H1 (cell line): ENCODE results near the gene PACS1. TPM values are rescaled to one million over a fixed set of nuclear protein-coding genes. Genes with fewer than 3 reads are reported as not detected.

Experiments used
- CTCF ChIA-PET: fragments of 300-600 bp; sonication (Branson Sonifier 250); formaldehyde crosslinking; loops from one replicate; lab custom pipeline; 2021; ENCODE audit not compliant: partially characterized antibody; lab: Charles Lee
- POLR2A ChIA-PET: fragments of 300-600 bp; sonication (Branson Sonifier 250); formaldehyde crosslinking; loops from one replicate; lab custom pipeline; 2021; ENCODE audit warnings: inconsistent platforms; ENCODE audit not compliant: partially characterized antibody; lab: Charles Lee
- DNase-seq, 2 experiments: peaks; one replicate each; pipeline versions ENCODE4 v3.0.0 to v3.0.0-alpha.2; 2010 to 2022; ENCODE audit warnings: low spot score in 2 of 2, low read depth in 1 of 2, mixed read lengths in 1 of 2
- FAIRE-seq: peaks from 2 replicates; lab custom pipeline; 2011; peaks lifted over from hg19 to GRCh38; lab: Jason Lieb, UNC
- H2AFZ ChIP-seq: 2 replicates; pipeline ENCODE4 v1.8.1; 2012; ENCODE audit warnings: low read length, inconsistent platforms
- H2AK5ac ChIP-seq: 2 replicates; pipeline ENCODE4 v1.6.1; 2013; ENCODE audit warnings: low read depth, low read length
- H2BK120ac ChIP-seq: replicated peaks from 2 replicates; pipeline ENCODE3; 2013; ENCODE audit warnings: low read depth, low read length, inconsistent platforms
- H2BK12ac ChIP-seq: 2 replicates; pipeline ENCODE4 v1.6.1; 2013; ENCODE audit warnings: low read depth, low read length
- H2BK15ac ChIP-seq: 2 replicates; pipeline ENCODE4 v1.6.1; 2013; ENCODE audit warnings: low read length
- H2BK20ac ChIP-seq: 2 replicates; pipeline ENCODE4 v1.6.1; 2013; ENCODE audit warnings: low read length
- H2BK5ac ChIP-seq: 2 replicates; pipeline ENCODE4 v1.6.1; 2013; ENCODE audit warnings: low read depth, low read length
- H3K14ac ChIP-seq: 2 replicates; pipeline ENCODE4 v1.6.1; 2013; ENCODE audit warnings: inconsistent platforms; ENCODE audit not compliant: insufficient read length
- H3K18ac ChIP-seq: 2 replicates; pipeline ENCODE4 v1.6.1; 2013; ENCODE audit warnings: low read length; ENCODE audit errors: extremely low read depth
- H3K23ac ChIP-seq: 2 replicates; pipeline ENCODE4 v1.6.1; 2013; ENCODE audit warnings: inconsistent platforms; ENCODE audit not compliant: insufficient read length
- H3K23me2 ChIP-seq: 2 replicates; pipeline ENCODE4 v1.6.1; 2013; ENCODE audit warnings: low read depth, low read length
- H3K27ac ChIP-seq: 2 replicates; pipeline ENCODE4 v1.6.1; 2011; ENCODE audit warnings: low read depth, low read length, inconsistent platforms
- H3K27me3 ChIP-seq, 4 experiments: replicated peaks in 1 of 4; 1 replicate in 1 of 4; 2 replicates in 3 of 4; pipeline versions ENCODE4 v1.6.1 to v1.8.1; 2011 to 2013; ENCODE audit warnings: low read length in 3 of 4, mild to moderate bottlenecking in 3 of 4, inconsistent platforms in 2 of 4, mixed read lengths in 2 of 4, moderate library complexity in 1 of 4; ENCODE audit not compliant: control insufficient read depth in 3 of 4, insufficient read depth in 3 of 4; ENCODE audit errors: extremely low read depth in 1 of 4
- H3K36me3 ChIP-seq, 4 experiments: 2 replicates each; pipeline versions ENCODE4 v1.6.1 to v1.8.1; 2011 to 2013; ENCODE audit warnings: mild to moderate bottlenecking in 4 of 4, low read length in 3 of 4, moderate library complexity in 2 of 4, control low read depth in 1 of 4, inconsistent platforms in 1 of 4; ENCODE audit not compliant: insufficient read depth in 4 of 4, control insufficient read depth in 2 of 4
- H3K4ac ChIP-seq: replicated peaks from 2 replicates; pipeline ENCODE3; 2013; ENCODE audit warnings: low read length, low read depth, mixed read lengths, inconsistent platforms; ENCODE audit not compliant: insufficient read length
- H3K4me1 ChIP-seq, 4 experiments: replicated peaks in 1 of 4; 1 replicate in 1 of 4; 2 replicates in 3 of 4; pipeline versions ENCODE4 v1.6.1 to v1.8.1; 2011 to 2013; ENCODE audit warnings: low read length in 3 of 4, inconsistent platforms in 2 of 4, mixed read lengths in 1 of 4; ENCODE audit not compliant: insufficient read depth in 4 of 4, control insufficient read depth in 3 of 4
- H3K4me2 ChIP-seq, 2 experiments: 2 replicates each; pipeline versions ENCODE4 v1.6.1 to v1.8.1; 2011 to 2013; ENCODE audit warnings: low read depth in 2 of 2, low read length in 2 of 2, control low read depth in 1 of 2, inconsistent platforms in 1 of 2, mild to moderate bottlenecking in 1 of 2; ENCODE audit not compliant: insufficient read depth in 1 of 2
- H3K4me3 ChIP-seq, 4 experiments: fragments of 200-600, 300-600 bp in 1 of 4; sonication (generic), shearing (Covaris generic), sonication (Bioruptor Twin) in 1 of 4; 2 replicates each; pipeline versions ENCODE4 v1.5.1 to v1.8.1; 2011 to 2016; ENCODE audit warnings: low read length in 4 of 4, low read depth in 3 of 4, control low read depth in 2 of 4, inconsistent platforms in 2 of 4, mild to moderate bottlenecking in 2 of 4, mixed read lengths in 1 of 4, moderate library complexity in 1 of 4; ENCODE audit not compliant: insufficient read depth in 2 of 4; ENCODE audit errors: extremely low read depth in 1 of 4
- H3K56ac ChIP-seq: replicated peaks from 2 replicates; pipeline ENCODE3; 2013; ENCODE audit warnings: low read depth, mild to moderate bottlenecking, mixed read lengths, low read length, inconsistent platforms; ENCODE audit not compliant: insufficient read length
- H3K79me1 ChIP-seq: 2 replicates; pipeline ENCODE4 v1.6.1; 2013; ENCODE audit warnings: low read depth, low read length, control low read depth
- H3K79me2 ChIP-seq, 2 experiments: 2 replicates each; pipeline versions ENCODE4 v1.6.1 to v1.8.1; 2012 to 2013; ENCODE audit warnings: low read length in 2 of 2, mild to moderate bottlenecking in 2 of 2, inconsistent platforms in 1 of 2; ENCODE audit not compliant: insufficient read depth in 2 of 2, control insufficient read depth in 1 of 2
- H3K9ac ChIP-seq, 4 experiments: replicated peaks in 1 of 4; 1 replicate in 1 of 4; 2 replicates in 3 of 4; pipeline versions ENCODE4 v1.6.1 to v1.8.1; 2011 to 2013; ENCODE audit warnings: low read depth in 3 of 4, low read length in 3 of 4, control low read depth in 2 of 4, mild to moderate bottlenecking in 2 of 4, moderate library complexity in 2 of 4, inconsistent platforms in 1 of 4; ENCODE audit errors: extremely low read depth in 1 of 4
- H3K9me3 ChIP-seq, 2 experiments: 2 replicates each; pipeline versions ENCODE4 v1.6.1 to v1.8.1; 2012 to 2013; ENCODE audit warnings: mild to moderate bottlenecking in 2 of 2, moderate library complexity in 2 of 2, control low read depth in 1 of 2, inconsistent platforms in 1 of 2, low read depth in 1 of 2, low read length in 1 of 2, mixed read lengths in 1 of 2; ENCODE audit not compliant: insufficient read depth in 2 of 2
- H4K20me1 ChIP-seq, 2 experiments: replicated peaks in 1 of 2; 2 replicates each; pipeline versions ENCODE3 to v1.8.1; 2011 to 2013; ENCODE audit warnings: inconsistent platforms in 2 of 2, low read length in 2 of 2, mild to moderate bottlenecking in 1 of 2; ENCODE audit not compliant: insufficient read depth in 2 of 2, control insufficient read depth in 1 of 2
- H4K5ac ChIP-seq: 2 replicates; pipeline ENCODE4 v1.6.1; 2013; ENCODE audit warnings: low read length, low read depth, mixed read lengths, inconsistent platforms; ENCODE audit not compliant: insufficient read length
- H4K8ac ChIP-seq: 2 replicates; pipeline ENCODE4 v1.8.0; 2013; ENCODE audit warnings: mild to moderate bottlenecking, moderate library complexity, low read length, inconsistent platforms; ENCODE audit not compliant: insufficient read depth; ENCODE audit errors: extremely low read depth
- H4K91ac ChIP-seq: replicated peaks from 2 replicates; pipeline ENCODE3; 2013; ENCODE audit warnings: low read length, mixed read lengths, inconsistent platforms; ENCODE audit not compliant: insufficient read length
- CREB1 ChIP-seq: IDR thresholded peaks from 2 replicates; pipeline ENCODE4 v1.6.1; 2012; ENCODE audit warnings: inconsistent platforms
- EGR1 ChIP-seq: IDR thresholded peaks from 2 replicates; pipeline ENCODE4 v1.6.1; 2011; ENCODE audit warnings: low read depth, low read length, borderline replicate concordance
- EZH2 ChIP-seq: fragments of 200-600 bp; sonication (generic); IDR thresholded peaks from 2 replicates; pipeline ENCODE4 v1.7.1; 2012; ENCODE audit warnings: low read depth, mild to moderate bottlenecking, moderate library complexity, low read length, inconsistent platforms; ENCODE audit not compliant: severe bottlenecking
- GABPA ChIP-seq: IDR thresholded peaks from 2 replicates; pipeline ENCODE4 v1.6.1; 2011; ENCODE audit warnings: mild to moderate bottlenecking, low read length, moderate library complexity, borderline replicate concordance; ENCODE audit not compliant: insufficient read depth
- NRF1 ChIP-seq: IDR thresholded peaks from 2 replicates; pipeline ENCODE4 v1.6.1; 2011; ENCODE audit warnings: mild to moderate bottlenecking, low read depth, low read length, improper control_type of control experiment
- POLR2AphosphoS5 ChIP-seq: IDR thresholded peaks from 2 replicates; pipeline ENCODE4 v1.6.1; 2011; ENCODE audit warnings: low read depth, low read length
- RAD21 ChIP-seq, 2 experiments: IDR thresholded peaks in 1 of 2; conservative IDR thresholded peaks in 1 of 2; 2 replicates each; pipeline ENCODE4 v1.6.1; 2011; ENCODE audit warnings: low read depth in 2 of 2, low read length in 2 of 2, improper control_type of control experiment in 1 of 2, inconsistent platforms in 1 of 2, mild to moderate bottlenecking in 1 of 2, moderate library complexity in 1 of 2
- RBBP5 ChIP-seq: IDR thresholded peaks from 2 replicates; pipeline ENCODE4 v1.7.1; 2012; ENCODE audit warnings: low read depth, mild to moderate bottlenecking, inconsistent platforms, low read length, moderate library complexity, borderline replicate concordance
- SIX5 ChIP-seq: IDR thresholded peaks from 2 replicates; pipeline ENCODE4 v1.6.1; 2011; ENCODE audit warnings: mild to moderate bottlenecking, low read depth, low read length
- SP2 ChIP-seq: IDR thresholded peaks from 2 replicates; pipeline ENCODE4 v1.6.1; 2012; ENCODE audit warnings: mild to moderate bottlenecking, low read length, inconsistent platforms
- TAF7 ChIP-seq: optimal IDR thresholded peaks from 2 replicates; pipeline ENCODE3; 2011; ENCODE audit warnings: low read depth, mild to moderate bottlenecking, inconsistent platforms, low read length, moderate library complexity, borderline replicate concordance
- YY1 ChIP-seq: IDR thresholded peaks from 2 replicates; pipeline ENCODE4 v1.6.1; 2011; ENCODE audit warnings: low read depth, mild to moderate bottlenecking, low read length
- WGBS, 2 experiments: shearing (Covaris generic) in 1 of 2; methylation state at CpG; one replicate each; pipeline versions ENCODE4 v1.1.6 to v1.1.7; 2013 to 2015; ENCODE audit warnings: low lambda C conversion rate in 2 of 2, mixed read lengths in 2 of 2, inconsistent platforms in 1 of 2, low coverage in 1 of 2, missing lambda C conversion rate in 1 of 2; ENCODE audit not compliant: insufficient replicate concordance in 2 of 2, insufficient coverage in 1 of 2, insufficient read length in 1 of 2; ENCODE audit errors: extremely low coverage in 1 of 2, missing lambda C conversion rate in 1 of 2; 5-methylcytosine and 5-hydroxymethylcytosine counted together
- polyA plus RNA-seq, 7 experiments: library from polyadenylated mRNA; depleted of rRNA in 3 of 7; stranded (reverse) in 5 of 7; unstranded in 2 of 7; fragments of >200 nt in 5 of 7; fragments of 200-250 nt in 2 of 7; gene quantifications; 1 replicate in 5 of 7; 2 replicates in 1 of 7; 4 replicates in 1 of 7; pipeline versions ENCODE4 v1.2.1 to v1.2.3, GENCODE V29; 2011 to 2013; ENCODE audit warnings: missing spikeins in 2 of 7, mixed read lengths in 2 of 7
- total RNA-seq: library from RNA; stranded (reverse); fragmentation: NEBNext Ultra II Directional; extraction: Animal tissue kit (Norgen Biotek cat#: 25700); gene quantifications from 2 replicates; pipeline ENCODE4 v1.2.1, GENCODE V29; 2021
- TF ChIP-seq, protein P1 (sequence below): IDR thresholded peaks from 2 replicates; pipeline ENCODE4 v1.6.1; 2011; ENCODE audit warnings: low read depth, mild to moderate bottlenecking, low read length; ENCODE audit not compliant: insufficient read depth

PACS1 gene
- total and polyA plus RNA-seq, 2 of the 8 experiments (the other 6 are each of a cell fraction or from before 2014, with no cell fraction given): 11.5 to 36.0 TPM

DNA sequence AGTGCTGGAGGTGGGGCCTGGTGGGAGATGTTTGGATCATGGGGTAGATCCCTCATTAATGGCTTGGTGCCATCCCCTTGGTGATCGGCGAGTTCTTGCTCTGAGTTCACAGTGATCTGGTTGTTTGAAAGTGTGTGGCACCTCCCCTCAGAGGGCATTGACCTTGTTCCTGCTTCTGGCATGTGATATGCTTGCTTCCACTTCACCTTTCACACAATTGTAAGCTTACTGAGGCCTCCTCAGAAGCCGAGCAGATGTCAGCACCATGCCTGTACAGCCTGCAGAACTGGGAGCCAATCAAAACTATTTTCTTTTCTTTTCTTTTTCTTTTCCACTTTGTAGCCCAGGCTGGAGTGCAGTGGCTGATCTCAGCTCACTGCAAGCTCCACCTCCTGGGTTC, 32.7 kb upstream of the PACS1 start:
- WGBS, 2 experiments: 80% methylated on average over 3 of the region's 3 CpGs; no CpG with 5 or more reads in 1 of the 2 experiments
- no peak for TF ChIP-seq SP2
- no peak for TF ChIP-seq EZH2
- TF ChIP-seq POLR2AphosphoS5: no peak
- no peak for TF ChIP-seq EGR1
- no peak for TF ChIP-seq GABPA
- no peak for TF ChIP-seq YY1
- no peak for TF ChIP-seq SIX5
- TF ChIP-seq, protein P1, sequence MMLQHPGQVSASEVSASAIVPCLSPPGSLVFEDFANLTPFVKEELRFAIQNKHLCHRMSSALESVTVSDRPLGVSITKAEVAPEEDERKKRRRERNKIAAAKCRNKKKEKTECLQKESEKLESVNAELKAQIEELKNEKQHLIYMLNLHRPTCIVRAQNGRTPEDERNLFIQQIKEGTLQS: no peak
- TF ChIP-seq TAF7: no peak
- no peak for TF ChIP-seq RBBP5
- TF ChIP-seq RAD21 (IDR thresholded peaks at IDR 0.05 in 1 of 2, conservative IDR thresholded peaks at IDR 0.05 in 1 of 2; ENCODE audit: low read depth in 2 of 2, low read length in 2 of 2): no peak
- no peak for TF ChIP-seq CREB1
- no peak for TF ChIP-seq NRF1

More for the DNA sequence above, 32.7 kb upstream of the PACS1 start:
- Histone ChIP-seq H3K9me3 (peaks cover 6 to 8% of the 10 kb centered on the region in 2 experiments), H3K23ac (no peak overlapping the region), H3K4me2 (no peak overlapping the region), H2BK120ac (no peak overlapping the region), H2AFZ (no peak overlapping the region), H3K18ac (no peak overlapping the region), H3K4ac (no peak overlapping the region), H3K27ac (no peak overlapping the region), H3K56ac (no peak overlapping the region), H3K27me3 (no peaks in the 10 kb centered on the region), H4K5ac (no peak overlapping the region), H4K8ac (no peak overlapping the region), H2BK5ac (no peak overlapping the region), H2BK15ac (no peak overlapping the region), H4K20me1 (no peaks in the 10 kb centered on the region), H2BK20ac (no peak overlapping the region), H3K4me3 (no peak overlapping the region), H3K4me1 (no peaks in the 10 kb centered on the region), H3K79me1 (no peaks in the 10 kb centered on the region), H3K36me3 (peaks cover 0 to 4% (median under 1%) of the 10 kb centered on the region in 4 experiments; a peak in 5 of 8 replicates), H4K91ac (no peak overlapping the region), H2AK5ac (no peak overlapping the region), H2BK12ac (no peak overlapping the region), H3K14ac (no peak overlapping the region), H3K9ac (no peak overlapping the region), H3K23me2 (0 out of 2 replicates have a peak, but pooled peaks cover 2% of the 10 kb centered on the region), H3K79me2 (no peaks in the 10 kb centered on the region)
- CTCF ChIA-PET: interaction anchor here (0.6 to 2.7 kb wide), 2 partner anchors 15 to 28 kb away, joined by 3 to 14 read pairs; no protein-coding TSS in a partner anchor
- no peak for DNase-seq
- POLR2A ChIA-PET: no interaction called here
- no peak for FAIRE-seq
